ENCODE results near the gene EME2. TPM values are rescaled to one million over a fixed set of nuclear protein-coding genes. Genes with fewer than 3 reads are reported as not detected.

Gene EME2
- total RNA-seq, 1 experiment from 2014 or later: 63.6 TPM

GRCh38 chr16:1785846-1786170 lies 13.2 kb downstream of the EME2 start:
- Histone ChIP-seq H3K9me3 (ENCODE audit: control insufficient read depth, low read depth, low read length) (no peaks in the 10 kb centered on the region), H3K79me2 (ENCODE audit: insufficient read depth, low read length) (peaks cover 8% of the 10 kb centered on the region; the same call in 1 of the 2 replicates), H3K4me2 (ENCODE audit: insufficient read depth, insufficient read length, low read length) (no peak overlapping the region)

More at GRCh38 chr16:1785846-1786170, 13.2 kb downstream of the EME2 start:
- no peak overlapping the region for H3K56ac ChIP-seq (ENCODE audit: insufficient read length, low read depth, low read length)
- H3K79me1 ChIP-seq (ENCODE audit: insufficient read depth, low read depth, low read length, poor library complexity, severe bottlenecking): peaks cover 5% of the 10 kb centered on the region
- no peak overlapping the region for H2BK5ac ChIP-seq (ENCODE audit: insufficient read length, low read length)
- no peak overlapping the region for H2BK20ac ChIP-seq (ENCODE audit: low read depth, low read length, poor library complexity, severe bottlenecking)
- H3T11ph ChIP-seq (ENCODE audit: low read length): no peak overlapping the region
- H4K91ac ChIP-seq (ENCODE audit: insufficient read length, low read depth, low read length): no peak overlapping the region
- WGBS (ENCODE audit: extremely low coverage, insufficient read length, low lambda C conversion rate): no CpG with 5 or more reads among the region's 14 CpGs
- no peak overlapping the region for H2BK120ac ChIP-seq (ENCODE audit: low read depth, low read length, poor library complexity, severe bottlenecking)
- H2BK12ac ChIP-seq (ENCODE audit: insufficient read length, low read depth, low read length): no peak overlapping the region
- DNase-seq: no peak
- no peak overlapping the region for H3K9ac ChIP-seq (ENCODE audit: extremely low read depth, insufficient read length, low read length)
- no peak overlapping the region for H4K5ac ChIP-seq (ENCODE audit: insufficient read length, low read depth, low read length)
- H3K27ac ChIP-seq (ENCODE audit: insufficient read length, low read depth, low read length): no peak overlapping the region
- H4K20me1 ChIP-seq (ENCODE audit: control insufficient read depth, insufficient read depth, insufficient read length): no peaks in the 10 kb centered on the region
- H3K27me3 Mint-ChIP-seq (ENCODE audit: low read depth): peaks cover 2% of the 10 kb centered on the region; the same call in 1 of the 2 replicates
- no peaks in the 10 kb centered on the region for H3K27me3 ChIP-seq (ENCODE audit: insufficient read depth, low read length)
- H3K18ac ChIP-seq (ENCODE audit: insufficient read length, low read depth, low read length): no peak overlapping the region
- peaks cover 5 to 23% (median 17%) of the 10 kb centered on the region in 3 experiments; a peak in 6 of 7 replicates for H3K36me3 Mint-ChIP-seq (ENCODE audit: insufficient read depth in 1 of 3, low read depth in 3 of 3)
- no peak overlapping the region for H4K8ac ChIP-seq (replicated peaks; ENCODE audit: insufficient read length, low read depth, low read length)
- H3K4ac ChIP-seq (ENCODE audit: low read depth, low read length): no peak overlapping the region
- no peak overlapping the region for H2AK5ac ChIP-seq (ENCODE audit: insufficient read length, low read length)
- no peak overlapping the region for H3K14ac ChIP-seq (ENCODE audit: insufficient read depth, low read length)
- no peak overlapping the region; a peak in 1 of 7 replicates for H3K27ac Mint-ChIP-seq
- H3K4me1 Mint-ChIP-seq: peaks cover 7 to 14% of the 10 kb centered on the region in 2 experiments
- no peak for TF ChIP-seq CTCF (conservative IDR thresholded peaks at IDR 0.05)
- no peak overlapping the region for H2AFZ ChIP-seq (ENCODE audit: low read length)
- H3K23me2 ChIP-seq (ENCODE audit: insufficient read length, low read depth, low read length, poor library complexity, severe bottlenecking): peaks cover 5% of the 10 kb centered on the region
- H3K9me3 Mint-ChIP-seq: no peaks in the 10 kb centered on the region
- H2BK15ac ChIP-seq (ENCODE audit: low read depth, low read length): no peak overlapping the region
- H3K4me1 ChIP-seq (ENCODE audit: insufficient read depth, low read length): no peaks in the 10 kb centered on the region; the same call in 1 of the 2 replicates
- no peak overlapping the region for H3K4me3 Mint-ChIP-seq
- no peak overlapping the region for H3K23ac ChIP-seq (ENCODE audit: insufficient read length, low read depth, low read length)

All from H9 (cell line).